HCT116 (cell line): ENCODE results near the gene FOXP1. TPM values are rescaled to one million over a fixed set of nuclear protein-coding genes. Genes with fewer than 3 reads are reported as not detected.

ENCODE experiments used
- ATAC-seq: fragments of 200-7000 bp; cut with Tn5 transposase; 2 replicates; pipeline ENCODE4 v1.9.1; 2020; ENCODE audit warnings: mild to moderate bottlenecking, moderate library complexity
- BruUV-seq: library from RNA; stranded (reverse); fragments of 400-500 nt; replicated peaks from 2 replicates; lab custom pipeline; 2021; lab: Mats Ljungman, UMichigan
- CTCF ChIA-PET: fragments of 300-600 bp; sonication (Branson Sonifier 250); formaldehyde crosslinking; loops from one replicate; lab custom pipeline; 2021; ENCODE audit warnings: antibody characterized with exemption; lab: Charles Lee
- POLR2A ChIA-PET: fragments of 300-600, 350-600 bp; sonication (Branson Sonifier 250); formaldehyde crosslinking; loops from one replicate; lab custom pipeline; 2021; ENCODE audit warnings: antibody characterized with exemption; lab: Charles Lee
- RAD21 ChIA-PET, 2 experiments: fragments of 300-600 bp; sonication (Branson Sonifier 250); formaldehyde crosslinking; loops; one replicate each; lab custom pipeline; 2023; ENCODE audit warnings: low total read pairs in 2 of 2; ENCODE audit not compliant: uncharacterized antibody in 2 of 2, unreplicated experiment in 2 of 2, low non-redundant PET in 1 of 2; lab: Charles Lee
- DNase-seq: peaks from one replicate; pipeline ENCODE4 v3.0.0-alpha.2; 2010; ENCODE audit warnings: low read depth, low spot score
- H2AFZ ChIP-seq: fragments of 200-600 bp; shearing (Covaris generic), sonication (generic); 2 replicates; pipeline ENCODE4 v1.6.1; 2017; ENCODE audit warnings: low read depth, mixed run types, mixed read lengths, antibody characterized with exemption, low read length; ENCODE audit not compliant: poor library complexity, severe bottlenecking
- H3K27ac ChIP-seq: 2 replicates; pipeline ENCODE4 v1.5.1; 2012; ENCODE audit warnings: low read depth, low read length
- H3K27me3 ChIP-seq: fragments of 200-600 bp; sonication (generic); 2 replicates; pipeline ENCODE4 v1.6.1; 2016; ENCODE audit warnings: mixed run types, low read length, mixed read lengths; ENCODE audit not compliant: insufficient read depth
- H3K36me3 ChIP-seq, 2 experiments: fragments of 200-500 bp in 1 of 2; fragments of 200-600 bp in 1 of 2; sonication (Bioruptor generic) in 1 of 2; sonication (generic) in 1 of 2; 2 replicates each; pipeline versions ENCODE4 v1.5.1 to v1.6.1; 2014 to 2016; ENCODE audit warnings: low read length in 2 of 2, inconsistent platforms in 1 of 2, mixed read lengths in 1 of 2, mixed run types in 1 of 2; ENCODE audit not compliant: insufficient read depth in 2 of 2, control insufficient read depth in 1 of 2
- H3K4me1 ChIP-seq, 2 experiments: fragments of 200-600 bp in 1 of 2; sonication (generic) in 1 of 2; 2 replicates each; pipeline versions ENCODE4 v1.5.1 to v1.6.1; 2012 to 2017; ENCODE audit warnings: low read length in 2 of 2, inconsistent platforms in 1 of 2, mild to moderate bottlenecking in 1 of 2, mixed read lengths in 1 of 2, mixed run types in 1 of 2, moderate library complexity in 1 of 2; ENCODE audit not compliant: insufficient read depth in 2 of 2, control insufficient read depth in 1 of 2
- H3K4me2 ChIP-seq: fragments of 200-600 bp; sonication (generic); 2 replicates; pipeline ENCODE4 v1.6.1; 2017; ENCODE audit warnings: mixed run types, low read length, mixed read lengths
- H3K4me3 ChIP-seq, 2 experiments: fragments of 200-600 bp in 1 of 2; sonication (generic) in 1 of 2; replicated peaks in 1 of 2; 2 replicates each; pipeline ENCODE4 v1.5.1; 2011 to 2016; ENCODE audit warnings: low read length in 2 of 2, control low read depth in 1 of 2, low read depth in 1 of 2, mild to moderate bottlenecking in 1 of 2, mixed read lengths in 1 of 2, mixed run types in 1 of 2
- H3K79me2 ChIP-seq: fragments of 200-600 bp; sonication (generic); 2 replicates; pipeline ENCODE4 v1.6.1; 2017; ENCODE audit warnings: mild to moderate bottlenecking, mixed run types, low read length, moderate library complexity, mixed read lengths; ENCODE audit not compliant: insufficient read depth
- H3K9ac ChIP-seq: fragments of 200-600 bp; sonication (generic); 2 replicates; pipeline ENCODE4 v1.6.1; 2016; ENCODE audit warnings: low read length, mixed read lengths
- H3K9me2 ChIP-seq: fragments of 200-600 bp; sonication (generic), shearing (Covaris generic); 2 replicates; pipeline ENCODE4 v1.6.1; 2017; ENCODE audit warnings: mixed run types, mild to moderate bottlenecking, moderate library complexity; ENCODE audit not compliant: insufficient read depth
- H3K9me3 ChIP-seq, 2 experiments: fragments of 200-500 bp in 1 of 2; fragments of 200-600 bp in 1 of 2; sonication (Bioruptor generic) in 1 of 2; sonication (generic) in 1 of 2; 2 replicates each; pipeline ENCODE4 v1.6.1; 2014 to 2017; ENCODE audit warnings: low read length in 2 of 2, mixed read lengths in 2 of 2, inconsistent platforms in 1 of 2, low read depth in 1 of 2, mild to moderate bottlenecking in 1 of 2, mixed run types in 1 of 2, moderate library complexity in 1 of 2; ENCODE audit not compliant: control insufficient read depth in 1 of 2, insufficient read depth in 1 of 2
- H4K20me1 ChIP-seq: fragments of 200-600 bp; sonication (generic), shearing (Covaris generic); 2 replicates; pipeline ENCODE4 v1.6.1; 2017; ENCODE audit warnings: mixed run types, mild to moderate bottlenecking, moderate library complexity; ENCODE audit not compliant: insufficient read depth
- ELF1 ChIP-seq: IDR thresholded peaks from 2 replicates; pipeline ENCODE4 v1.6.1; 2012; ENCODE audit warnings: low read depth, borderline replicate concordance
- EZH2phosphoT487 ChIP-seq: fragments of 200-600 bp; IDR thresholded peaks from 2 replicates; pipeline ENCODE4 v1.6.1; 2018; ENCODE audit warnings: antibody characterized with exemption, borderline replicate concordance
- FOSL1 ChIP-seq: IDR thresholded peaks from 2 replicates; pipeline ENCODE4 v1.6.1; 2012; ENCODE audit warnings: low read depth
- JUND ChIP-seq: IDR thresholded peaks from 2 replicates; pipeline ENCODE4 v1.6.1; 2012
- TCF7L2 ChIP-seq: IDR thresholded peaks from 2 replicates; pipeline ENCODE4 v1.7.0; 2011; ENCODE audit warnings: borderline replicate concordance, inconsistent platforms; ENCODE audit not compliant: insufficient read depth, insufficient read length; ENCODE audit errors: extremely low read depth
- intact Hi-C: fragments of 100-400 bp; cut with micrococcal nuclease; formaldehyde crosslinking; loops from 2 replicates; pipeline ENCODE4 v1.10.0; 2022
- total RNA-seq: library from RNA; stranded (reverse); gene quantifications from one replicate; pipeline ENCODE4 v1.2.1, GENCODE V29; 2021; ENCODE audit not compliant: unreplicated experiment
- TF ChIP-seq, protein P1 (sequence below): IDR thresholded peaks from 2 replicates; pipeline ENCODE4 v1.6.1; 2012
- TF ChIP-seq, protein P2 (sequence below), 3 experiments: fragments of 200-600 bp in 1 of 3; sonication (generic) in 1 of 3; IDR thresholded peaks in 2 of 3; conservative IDR thresholded peaks in 1 of 3; 2 replicates each; pipeline ENCODE4 v1.5.1; 2012 to 2017; ENCODE audit warnings: low read depth in 2 of 3, low read length in 2 of 3, antibody characterized with exemption in 1 of 3, borderline replicate concordance in 1 of 3, control low read depth in 1 of 3, mild to moderate bottlenecking in 1 of 3, mixed read lengths in 1 of 3, mixed run types in 1 of 3, moderate library complexity in 1 of 3; ENCODE audit not compliant: insufficient read depth in 1 of 3

FOXP1 gene
- total RNA-seq, 1 experiment from 2014 or later: 11.4 TPM

DNA sequence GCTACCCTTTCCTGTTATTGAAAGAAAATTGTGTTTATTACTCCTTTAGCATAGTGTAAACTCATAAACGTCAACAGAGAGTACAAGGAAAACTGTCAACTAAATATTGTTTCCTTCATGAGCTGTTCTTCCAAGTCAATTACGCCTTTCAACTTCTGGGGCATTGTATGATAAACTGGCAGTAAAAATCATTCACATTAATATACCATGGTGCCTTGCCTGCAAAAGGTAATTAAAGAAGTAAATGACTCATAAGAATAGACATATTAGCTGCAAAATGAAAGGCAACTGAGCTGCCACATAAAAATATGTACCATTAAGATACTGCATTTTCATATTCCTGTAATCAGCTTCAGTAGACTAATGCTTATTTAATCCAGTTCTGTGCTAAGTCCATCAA lies 447.3 kb downstream of the FOXP1 start:
- no peaks in the 10 kb centered on the region for H3K9me3 ChIP-seq
- no peaks in the 10 kb centered on the region for H3K9me2 ChIP-seq
- no peak overlapping the region for H3K4me3 ChIP-seq
- BruUV-seq: no TSS peak
- intact Hi-C loops: no loop called here
- no peaks in the 10 kb centered on the region for H3K27me3 ChIP-seq
- no peak overlapping the region for H3K9ac ChIP-seq
- no peaks in the 10 kb centered on the region for H3K36me3 ChIP-seq
- ChIA-PET RAD21 (no interaction called here), CTCF (no interaction called here)
- no peaks in the 10 kb centered on the region for H3K4me1 ChIP-seq
- DNase-seq: no peak
- TF ChIP-seq TCF7L2 (no peak), ELF1 (no peak), JUND (no peak), FOSL1 (no peak)
- TF ChIP-seq, all 23 proteins: peak for 0
- Histone ChIP-seq H3K4me2 (no peak overlapping the region), H4K20me1 (no peaks in the 10 kb centered on the region), H2AFZ (no peak overlapping the region), H3K79me2 (no peaks in the 10 kb centered on the region), H3K27ac (no peak overlapping the region)
- ATAC-seq: no peak
- POLR2A ChIA-PET: no interaction called here

DNA sequence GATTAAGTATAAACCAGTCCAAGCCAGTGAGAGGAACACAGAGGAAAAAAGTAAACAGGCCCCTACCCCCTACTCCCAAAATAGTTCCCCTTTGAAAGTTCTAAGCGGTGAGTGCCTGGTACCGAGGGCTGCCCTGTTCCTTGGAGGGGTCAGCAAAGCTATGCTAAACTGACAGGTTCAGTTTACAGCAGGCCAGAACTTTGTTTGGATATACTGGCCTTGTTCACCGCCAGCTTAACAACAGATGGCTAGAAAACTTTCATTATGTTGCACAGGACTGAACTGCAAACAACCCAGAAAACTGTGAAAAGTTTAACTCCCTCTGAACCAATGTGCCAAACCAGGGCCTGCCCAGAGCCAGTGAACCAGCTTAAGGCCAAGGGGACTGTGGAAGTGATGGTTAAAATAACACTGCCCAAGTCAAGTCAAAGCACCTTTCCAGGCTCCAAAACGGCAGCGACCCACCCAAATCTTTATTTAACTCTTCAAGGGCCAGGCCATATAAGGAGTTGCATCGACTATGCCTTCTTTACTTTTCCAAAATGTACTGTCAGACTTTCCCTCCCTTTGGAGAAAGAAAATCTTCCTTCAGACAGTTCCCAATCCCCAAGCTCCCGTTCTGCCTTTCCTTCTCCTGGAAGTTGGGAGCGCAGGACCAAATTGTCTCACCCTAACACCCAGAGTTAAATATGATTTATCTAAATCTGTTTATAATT lies 448.0 kb downstream of the FOXP1 start:
- DNase-seq: no peak
- ChIA-PET CTCF (interaction anchor here (0.7 kb wide), 1 partner anchor 406 kb away, joined by 3 read pairs; no protein-coding TSS in a partner anchor), POLR2A (no interaction called here)
- intact Hi-C loops: no loop called here
- Histone ChIP-seq H3K4me1 (no peaks in the 10 kb centered on the region), H3K27me3 (no peaks in the 10 kb centered on the region), H3K79me2 (no peaks in the 10 kb centered on the region), H3K4me2 (no peak overlapping the region), H3K9me2 (no peaks in the 10 kb centered on the region), H3K9me3 (no peaks in the 10 kb centered on the region), H3K4me3 (no peak overlapping the region)
- no TSS peak for BruUV-seq
- no peak for ATAC-seq
- TF ChIP-seq, protein P1, sequence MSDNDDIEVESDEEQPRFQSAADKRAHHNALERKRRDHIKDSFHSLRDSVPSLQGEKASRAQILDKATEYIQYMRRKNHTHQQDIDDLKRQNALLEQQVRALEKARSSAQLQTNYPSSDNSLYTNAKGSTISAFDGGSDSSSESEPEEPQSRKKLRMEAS: no peak
- TF ChIP-seq EZH2phosphoT487: no peak
- TF ChIP-seq, protein P2, sequence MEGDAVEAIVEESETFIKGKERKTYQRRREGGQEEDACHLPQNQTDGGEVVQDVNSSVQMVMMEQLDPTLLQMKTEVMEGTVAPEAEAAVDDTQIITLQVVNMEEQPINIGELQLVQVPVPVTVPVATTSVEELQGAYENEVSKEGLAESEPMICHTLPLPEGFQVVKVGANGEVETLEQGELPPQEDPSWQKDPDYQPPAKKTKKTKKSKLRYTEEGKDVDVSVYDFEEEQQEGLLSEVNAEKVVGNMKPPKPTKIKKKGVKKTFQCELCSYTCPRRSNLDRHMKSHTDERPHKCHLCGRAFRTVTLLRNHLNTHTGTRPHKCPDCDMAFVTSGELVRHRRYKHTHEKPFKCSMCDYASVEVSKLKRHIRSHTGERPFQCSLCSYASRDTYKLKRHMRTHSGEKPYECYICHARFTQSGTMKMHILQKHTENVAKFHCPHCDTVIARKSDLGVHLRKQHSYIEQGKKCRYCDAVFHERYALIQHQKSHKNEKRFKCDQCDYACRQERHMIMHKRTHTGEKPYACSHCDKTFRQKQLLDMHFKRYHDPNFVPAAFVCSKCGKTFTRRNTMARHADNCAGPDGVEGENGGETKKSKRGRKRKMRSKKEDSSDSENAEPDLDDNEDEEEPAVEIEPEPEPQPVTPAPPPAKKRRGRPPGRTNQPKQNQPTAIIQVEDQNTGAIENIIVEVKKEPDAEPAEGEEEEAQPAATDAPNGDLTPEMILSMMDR (IDR thresholded peaks at IDR 0.05 in 2 of 3, conservative IDR thresholded peaks at IDR 0.05 in 1 of 3; ENCODE audit: borderline replicate concordance in 1 of 3, insufficient read depth in 1 of 3, low read depth in 2 of 3, low read length in 2 of 3): no peak
- TF ChIP-seq, all 23 proteins: peak for 0
- Histone ChIP-seq H3K27ac (no peak overlapping the region), H3K9ac (no peak overlapping the region), H2AFZ (no peak overlapping the region), H4K20me1 (no peaks in the 10 kb centered on the region), H3K36me3 (no peaks in the 10 kb centered on the region)
- RAD21 ChIA-PET: no interaction called here
